Neural cell (in vitro differentiated cells): ENCODE data around the gene SRCIN1. TPM values are rescaled to one million over a fixed set of nuclear protein-coding genes. Genes with fewer than 3 reads are reported as not detected.

Experiments used
- H2AFZ ChIP-seq: fragments of 200-600, 300-800 bp; sonication (generic), shearing (Covaris generic); 2 replicates; pipeline ENCODE4 v1.6.0; 2014; ENCODE audit warnings: low read depth, mild to moderate bottlenecking, antibody characterized with exemption, low read length, moderate library complexity
- H3F3A ChIP-seq: fragments of 200-600 bp; shearing (Covaris generic); 2 replicates; pipeline ENCODE4 v1.6.1; 2016; ENCODE audit warnings: mild to moderate bottlenecking, moderate library complexity, mixed read lengths, antibody characterized with exemption, low read length; ENCODE audit not compliant: insufficient read depth, poor library complexity, severe bottlenecking
- H3K27ac ChIP-seq: fragments of 200-600, 300-800 bp; sonication (generic), shearing (Covaris generic); 2 replicates; pipeline ENCODE4 v1.5.1; 2014; ENCODE audit warnings: mild to moderate bottlenecking, low read length, moderate library complexity
- H3K27me3 ChIP-seq: fragments of 300-800, 200-600 bp; sonication (generic), shearing (Covaris generic); 2 replicates; pipeline ENCODE4 v1.6.0; 2014; ENCODE audit warnings: mild to moderate bottlenecking, low read depth, low read length, moderate library complexity; ENCODE audit not compliant: insufficient read depth
- H3K36me3 ChIP-seq: fragments of 300-800, 200-600 bp; sonication (generic), shearing (Covaris generic); 2 replicates; pipeline ENCODE4 v1.5.1; 2014; ENCODE audit warnings: mild to moderate bottlenecking, antibody characterized with exemption, low read length, moderate library complexity; ENCODE audit not compliant: insufficient read depth
- H3K4me2 ChIP-seq: fragments of 300-800, 200-600 bp; sonication (generic), shearing (Covaris generic); 2 replicates; pipeline ENCODE4 v1.6.0; 2014; ENCODE audit warnings: mild to moderate bottlenecking, low read length
- H3K4me3 ChIP-seq: fragments of 300-800, 200-600 bp; sonication (generic), shearing (Covaris generic); 2 replicates; pipeline ENCODE4 v1.5.1; 2014; ENCODE audit warnings: mild to moderate bottlenecking, low read length, moderate library complexity
- H3K79me2 ChIP-seq: fragments of 200-600 bp; shearing (Covaris generic); replicated peaks from 2 replicates; pipeline ENCODE4 v1.6.0; 2014; ENCODE audit warnings: mild to moderate bottlenecking, low read length, moderate library complexity; ENCODE audit not compliant: insufficient read depth
- H3K9ac ChIP-seq: fragments of 300-800, 200-600 bp; sonication (generic), shearing (Covaris generic); 2 replicates; pipeline ENCODE4 v1.6.1; 2016; ENCODE audit warnings: mild to moderate bottlenecking, low read length, mixed read lengths
- H3K9me2 ChIP-seq: fragments of 200-600 bp; shearing (Covaris generic); 2 replicates; pipeline ENCODE4 v1.6.1; 2016; ENCODE audit warnings: mild to moderate bottlenecking, low read length, mixed read lengths; ENCODE audit not compliant: insufficient read depth
- H3K9me3 ChIP-seq: fragments of 200-600, 300-800 bp; sonication (generic), shearing (Covaris generic); 2 replicates; pipeline ENCODE4 v1.6.1; 2016; ENCODE audit warnings: mild to moderate bottlenecking, mixed run types, low read length, moderate library complexity, mixed read lengths
- H4K20me1 ChIP-seq: fragments of 200-600 bp; shearing (Covaris generic); 2 replicates; pipeline ENCODE4 v1.6.1; 2016; ENCODE audit warnings: mild to moderate bottlenecking, mixed run types; ENCODE audit not compliant: insufficient read depth
- EP300 ChIP-seq: fragments of 450-650 bp; conservative IDR thresholded peaks from 2 replicates; pipeline ENCODE4 v1.6.1; 2014; ENCODE audit warnings: antibody characterized with exemption, mild to moderate bottlenecking, moderate library complexity; ENCODE audit not compliant: poor library complexity, severe bottlenecking
- EZH2 ChIP-seq: fragments of 200-600, 300-800 bp; shearing (Covaris generic), sonication (generic); IDR thresholded peaks from 2 replicates; pipeline ENCODE4 v1.6.1; 2014; ENCODE audit warnings: antibody characterized with exemption, low read length, borderline replicate concordance, mild to moderate bottlenecking; ENCODE audit not compliant: insufficient read depth, poor library complexity, severe bottlenecking
- MXI1 ChIP-seq: fragments of 450-650 bp; conservative IDR thresholded peaks from 2 replicates; pipeline ENCODE4 v1.6.1; 2014; ENCODE audit warnings: antibody characterized with exemption, mild to moderate bottlenecking; ENCODE audit not compliant: poor library complexity, severe bottlenecking
- POLR2AphosphoS5 ChIP-seq: IDR thresholded peaks from 2 replicates; pipeline ENCODE4 v1.6.1; 2012
- RAD21 ChIP-seq: fragments of 450-650 bp; conservative IDR thresholded peaks from 2 replicates; pipeline ENCODE4 v1.6.1; 2014; ENCODE audit warnings: antibody characterized with exemption, mild to moderate bottlenecking, moderate library complexity
- SMC3 ChIP-seq: fragments of 450-650 bp; conservative IDR thresholded peaks from 2 replicates; pipeline ENCODE4 v1.6.1; 2014; ENCODE audit warnings: antibody characterized with exemption, mild to moderate bottlenecking, moderate library complexity; ENCODE audit not compliant: poor library complexity
- TAF1 ChIP-seq: IDR thresholded peaks from 2 replicates; pipeline ENCODE4 v1.6.1; 2012; ENCODE audit warnings: low read depth
- polyA plus RNA-seq: library from polyadenylated mRNA; depleted of rRNA; stranded (reverse); fragments of >200 nt; gene quantifications from 2 replicates; pipeline ENCODE4 v1.2.3, GENCODE V29; 2014
- TF ChIP-seq, protein P1 (sequence below): fragments of 450-650 bp; IDR thresholded peaks from 2 replicates; pipeline ENCODE4 v1.5.1; 2014; ENCODE audit warnings: antibody characterized with exemption, mild to moderate bottlenecking, moderate library complexity; ENCODE audit not compliant: poor library complexity, severe bottlenecking
- TF ChIP-seq, protein P2 (sequence below): IDR thresholded peaks from 2 replicates; pipeline ENCODE4 v1.6.1; 2012; ENCODE audit warnings: borderline replicate concordance

The SRCIN1 gene
- polyA plus RNA-seq, 1 donor from 2014 or later = 18.0 TPM

DNA sequence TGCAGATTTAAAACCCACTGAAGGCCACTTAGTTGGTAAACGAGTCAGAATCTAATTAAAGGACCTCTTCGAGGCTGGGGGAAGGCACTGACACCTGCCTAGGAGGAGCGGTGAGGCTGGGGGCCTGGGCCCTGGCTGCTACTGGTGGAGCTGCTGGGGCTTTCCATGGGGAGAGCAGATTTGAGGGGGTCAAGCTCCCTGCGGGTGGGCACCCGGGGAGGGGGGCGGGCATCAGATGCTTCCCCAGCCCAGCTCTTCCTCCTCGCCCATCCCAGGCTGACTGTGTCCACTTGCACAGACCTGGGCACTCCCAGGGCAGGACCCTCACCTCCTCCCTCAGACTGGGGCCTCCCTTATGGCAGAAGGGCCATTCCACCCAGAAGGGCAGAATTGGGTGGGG lies 19.0 kb downstream of the SRCIN1 start:
- Histone ChIP-seq H3K9me2 (no peaks in the 10 kb centered on the region), H3K27me3 (no peaks in the 10 kb centered on the region), H3K9ac (no peak overlapping the region), H3K4me3 (no peak overlapping the region), H2AFZ (no peak overlapping the region), H3F3A (no peaks in the 10 kb centered on the region), H3K36me3 (peaks cover 9% of the 10 kb centered on the region), H3K27ac (no peak overlapping the region), H3K4me2 (no peak overlapping the region), H3K9me3 (no peaks in the 10 kb centered on the region), H4K20me1 (peaks cover 40% of the 10 kb centered on the region), H3K79me2 (no peaks in the 10 kb centered on the region)
- no peak for TF ChIP-seq EZH2
- no peak for TF ChIP-seq RAD21
- TF ChIP-seq POLR2AphosphoS5 = no peak
- no peak for TF ChIP-seq MXI1
- TF ChIP-seq, protein P1, sequence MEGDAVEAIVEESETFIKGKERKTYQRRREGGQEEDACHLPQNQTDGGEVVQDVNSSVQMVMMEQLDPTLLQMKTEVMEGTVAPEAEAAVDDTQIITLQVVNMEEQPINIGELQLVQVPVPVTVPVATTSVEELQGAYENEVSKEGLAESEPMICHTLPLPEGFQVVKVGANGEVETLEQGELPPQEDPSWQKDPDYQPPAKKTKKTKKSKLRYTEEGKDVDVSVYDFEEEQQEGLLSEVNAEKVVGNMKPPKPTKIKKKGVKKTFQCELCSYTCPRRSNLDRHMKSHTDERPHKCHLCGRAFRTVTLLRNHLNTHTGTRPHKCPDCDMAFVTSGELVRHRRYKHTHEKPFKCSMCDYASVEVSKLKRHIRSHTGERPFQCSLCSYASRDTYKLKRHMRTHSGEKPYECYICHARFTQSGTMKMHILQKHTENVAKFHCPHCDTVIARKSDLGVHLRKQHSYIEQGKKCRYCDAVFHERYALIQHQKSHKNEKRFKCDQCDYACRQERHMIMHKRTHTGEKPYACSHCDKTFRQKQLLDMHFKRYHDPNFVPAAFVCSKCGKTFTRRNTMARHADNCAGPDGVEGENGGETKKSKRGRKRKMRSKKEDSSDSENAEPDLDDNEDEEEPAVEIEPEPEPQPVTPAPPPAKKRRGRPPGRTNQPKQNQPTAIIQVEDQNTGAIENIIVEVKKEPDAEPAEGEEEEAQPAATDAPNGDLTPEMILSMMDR = no peak
- no peak for TF ChIP-seq SMC3
- TF ChIP-seq TAF1 = no peak
- TF ChIP-seq, protein P2, sequence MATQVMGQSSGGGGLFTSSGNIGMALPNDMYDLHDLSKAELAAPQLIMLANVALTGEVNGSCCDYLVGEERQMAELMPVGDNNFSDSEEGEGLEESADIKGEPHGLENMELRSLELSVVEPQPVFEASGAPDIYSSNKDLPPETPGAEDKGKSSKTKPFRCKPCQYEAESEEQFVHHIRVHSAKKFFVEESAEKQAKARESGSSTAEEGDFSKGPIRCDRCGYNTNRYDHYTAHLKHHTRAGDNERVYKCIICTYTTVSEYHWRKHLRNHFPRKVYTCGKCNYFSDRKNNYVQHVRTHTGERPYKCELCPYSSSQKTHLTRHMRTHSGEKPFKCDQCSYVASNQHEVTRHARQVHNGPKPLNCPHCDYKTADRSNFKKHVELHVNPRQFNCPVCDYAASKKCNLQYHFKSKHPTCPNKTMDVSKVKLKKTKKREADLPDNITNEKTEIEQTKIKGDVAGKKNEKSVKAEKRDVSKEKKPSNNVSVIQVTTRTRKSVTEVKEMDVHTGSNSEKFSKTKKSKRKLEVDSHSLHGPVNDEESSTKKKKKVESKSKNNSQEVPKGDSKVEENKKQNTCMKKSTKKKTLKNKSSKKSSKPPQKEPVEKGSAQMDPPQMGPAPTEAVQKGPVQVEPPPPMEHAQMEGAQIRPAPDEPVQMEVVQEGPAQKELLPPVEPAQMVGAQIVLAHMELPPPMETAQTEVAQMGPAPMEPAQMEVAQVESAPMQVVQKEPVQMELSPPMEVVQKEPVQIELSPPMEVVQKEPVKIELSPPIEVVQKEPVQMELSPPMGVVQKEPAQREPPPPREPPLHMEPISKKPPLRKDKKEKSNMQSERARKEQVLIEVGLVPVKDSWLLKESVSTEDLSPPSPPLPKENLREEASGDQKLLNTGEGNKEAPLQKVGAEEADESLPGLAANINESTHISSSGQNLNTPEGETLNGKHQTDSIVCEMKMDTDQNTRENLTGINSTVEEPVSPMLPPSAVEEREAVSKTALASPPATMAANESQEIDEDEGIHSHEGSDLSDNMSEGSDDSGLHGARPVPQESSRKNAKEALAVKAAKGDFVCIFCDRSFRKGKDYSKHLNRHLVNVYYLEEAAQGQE = no peak
- no peak for TF ChIP-seq EP300

DNA sequence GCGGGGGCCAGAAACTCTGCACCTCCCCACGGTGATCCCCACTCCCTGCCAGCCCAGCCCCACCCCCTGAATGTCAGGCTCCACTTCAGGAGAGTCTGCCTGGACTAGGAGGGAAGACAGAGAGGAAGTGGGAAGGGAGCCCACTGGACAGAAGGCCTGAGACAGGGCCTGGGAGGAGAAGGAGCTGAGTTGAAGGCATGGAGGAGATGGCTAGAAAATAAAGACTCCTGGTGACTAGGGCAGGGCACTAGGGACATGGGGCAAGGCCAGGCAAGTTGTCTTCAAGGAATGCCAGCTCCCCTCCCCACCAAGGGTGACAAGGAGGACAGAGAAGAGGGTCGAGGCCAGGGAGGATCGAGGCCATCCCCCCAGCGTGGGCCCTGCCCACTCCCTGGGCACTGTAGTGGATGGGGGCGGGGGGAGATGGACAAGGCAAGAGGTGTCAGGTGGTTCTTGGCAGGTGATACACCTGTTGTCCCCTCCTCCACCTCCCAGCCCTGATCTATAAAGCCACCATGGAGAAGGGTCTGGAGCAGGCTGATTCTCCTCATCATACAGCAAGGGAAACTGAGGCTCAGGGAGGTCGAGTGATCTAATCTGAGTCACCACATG lies 19.7 kb downstream of the SRCIN1 start:
- Histone ChIP-seq H3K27ac (no peak overlapping the region), H4K20me1 (peaks cover 40% of the 10 kb centered on the region)

More for the DNA sequence above, 19.7 kb downstream of the SRCIN1 start:
- Histone ChIP-seq H3K79me2 (no peaks in the 10 kb centered on the region), H3K9me2 (no peaks in the 10 kb centered on the region), H3K9me3 (no peaks in the 10 kb centered on the region), H3K36me3 (peaks cover 9% of the 10 kb centered on the region), H3K27me3 (no peaks in the 10 kb centered on the region), H2AFZ (no peak overlapping the region), H3K4me2 (no peak overlapping the region), H3K9ac (no peak overlapping the region), H3K4me3 (no peak overlapping the region), H3F3A (no peaks in the 10 kb centered on the region)
- TF ChIP-seq, protein P2 = no peak
